Activated T-cell treated with anti-CD3 and anti-CD28 coated beads for 1 hour (primary cell): Measurements from ENCODE around the gene LRRC8B.

Experiments
- DNase-seq: peaks from one replicate; pipeline ENCODE4 v3.0.0-alpha.2; 2020; ENCODE audit warnings: low read depth

LRRC8B gene

GRCh38 chr1:89547563-89548116 lies 23.0 kb downstream of the LRRC8B start:
- no peak for DNase-seq

GRCh38 chr1:89548122-89548857 lies 23.7 kb downstream of the LRRC8B start:
- DNase-seq = no peak

- DNase-seq = no peak
Measured at GRCh38 chr1:89550995-89551394, 26.4 kb downstream of the LRRC8B start.

GRCh38 chr1:89552471-89553081 lies 27.9 kb downstream of the LRRC8B start:
- DNase-seq = no peak

GRCh38 chr1:89553157-89553556 lies 28.5 kb downstream of the LRRC8B start:
- no peak for DNase-seq

- DNase-seq = no peak
Measured at GRCh38 chr1:89555550-89555949, 30.9 kb downstream of the LRRC8B start.

- no peak for DNase-seq
Measured at GRCh38 chr1:89556726-89557444, 32.3 kb downstream of the LRRC8B start.

- DNase-seq = no peak
Measured at GRCh38 chr1:89557445-89557825, 32.8 kb downstream of the LRRC8B start.

GRCh38 chr1:89557956-89558355 lies 33.3 kb downstream of the LRRC8B start:
- no peak for DNase-seq

- no peak for DNase-seq
Measured at GRCh38 chr1:89563957-89564604, 39.5 kb downstream of the LRRC8B start.

GRCh38 chr1:89565521-89565920 lies 40.9 kb downstream of the LRRC8B start:
- no peak for DNase-seq

- no peak for DNase-seq
Measured at GRCh38 chr1:89566761-89567174, 42.1 kb downstream of the LRRC8B start.

GRCh38 chr1:89567797-89568196 lies 43.2 kb downstream of the LRRC8B start:
- no peak for DNase-seq

GRCh38 chr1:89573410-89573809 lies 48.8 kb downstream of the LRRC8B start:
- DNase-seq = no peak

GRCh38 chr1:89574621-89575020 lies 50.0 kb downstream of the LRRC8B start:
- DNase-seq = no peak

GRCh38 chr1:89575207-89575606 lies 50.6 kb downstream of the LRRC8B start:
- no peak for DNase-seq

GRCh38 chr1:89576013-89576412 lies 51.4 kb downstream of the LRRC8B start:
- DNase-seq = no peak

- no peak for DNase-seq
Measured at GRCh38 chr1:89578151-89578550, 53.5 kb downstream of the LRRC8B start.

- DNase-seq = no peak
Measured at GRCh38 chr1:89578946-89579684, 54.5 kb downstream of the LRRC8B start.

- DNase-seq = no peak
Measured at GRCh38 chr1:89580036-89580435, 55.4 kb downstream of the LRRC8B start.

GRCh38 chr1:89581859-89582258 lies 57.2 kb downstream of the LRRC8B start:
- no peak for DNase-seq

GRCh38 chr1:89582571-89582970 lies 57.9 kb downstream of the LRRC8B start:
- no peak for DNase-seq
